HepG2 (cell line): ENCODE results near the gene FUOM. TPM values are rescaled to one million over a fixed set of nuclear protein-coding genes. Genes with fewer than 3 reads are reported as not detected.
A peak's percentile ranks its signal among the peaks of the same experiment; 100 is the strongest.

Experiments used
- CHCHD3 ChIP-seq: sonication (generic); formaldehyde crosslinking; IDR thresholded peaks from 2 replicates; pipeline ENCODE4 v1.8.0; 2022; ENCODE audit warnings: mild to moderate bottlenecking, missing genetic modification reagents, moderate library complexity
- KMT2B ChIP-seq: IDR thresholded peaks from 2 replicates; pipeline ENCODE4 v1.6.1; 2016; ENCODE audit warnings: missing genetic modification reagents, missing compliant biosample characterization
- NONO ChIP-seq, 2 experiments: fragments of 450-650 bp in 1 of 2; sonication (generic) in 1 of 2; formaldehyde crosslinking in 1 of 2; IDR thresholded peaks in 1 of 2; conservative IDR thresholded peaks in 1 of 2; 2 replicates each; pipeline versions ENCODE4 v1.6.1 to v1.8.0; 2017 to 2022; ENCODE audit warnings: mild to moderate bottlenecking in 1 of 2, missing genetic modification reagents in 1 of 2, moderate library complexity in 1 of 2
- PLRG1 ChIP-seq: fragments of 450-650 bp; conservative IDR thresholded peaks from 2 replicates; pipeline ENCODE4 v1.6.1; 2016
- ZNF260 ChIP-seq: sonication (generic); formaldehyde crosslinking; IDR thresholded peaks from 2 replicates; pipeline ENCODE4 v1.4.0; 2020; ENCODE audit warnings: missing genetic modification reagents, low read depth, mild to moderate bottlenecking, borderline replicate concordance
- ZNF264 ChIP-seq: sonication (generic); formaldehyde crosslinking; IDR thresholded peaks from 2 replicates; pipeline ENCODE4 v1.4.0; 2020; ENCODE audit warnings: missing genetic modification reagents
- ZNF788 ChIP-seq: sonication (generic); formaldehyde crosslinking; IDR thresholded peaks from 2 replicates; pipeline ENCODE4 v1.5.0; 2020; ENCODE audit warnings: mild to moderate bottlenecking, missing genetic modification reagents, borderline replicate concordance
- ZSCAN20 ChIP-seq: sonication (generic); formaldehyde crosslinking; IDR thresholded peaks from 2 replicates; pipeline ENCODE4 v1.4.0; 2020; ENCODE audit warnings: missing genetic modification reagents, mild to moderate bottlenecking, borderline replicate concordance
- polyA plus RNA-seq, 8 experiments: library from polyadenylated mRNA; depleted of rRNA in 3 of 8; stranded (reverse) in 7 of 8; unstranded in 1 of 8; fragments of >200 nt; fragmentation: Illumina TruSeq in 4 of 8; extraction: Trizol in 4 of 8; gene quantifications; 2 replicates each; pipeline versions ENCODE4 v1.2.1 to v1.2.3, GENCODE V29; 2011 to 2016; ENCODE audit warnings: low read depth in 4 of 8, missing spikeins in 1 of 8, mixed read lengths in 1 of 8; ENCODE audit not compliant: insufficient read depth in 1 of 8
- total RNA-seq, 5 experiments: library from RNA; depleted of rRNA; stranded (reverse); fragments of >200 nt; fragmentation: Illumina TruSeq; extraction: Trizol; gene quantifications; 2 replicates each; pipeline ENCODE4 v1.2.3, GENCODE V29; 2016; ENCODE audit warnings: low read depth in 1 of 5
- TF ChIP-seq, protein P1 (sequence below): IDR thresholded peaks from 2 replicates; pipeline ENCODE4 v1.6.1; 2016; ENCODE audit warnings: missing biosample characterization, missing genetic modification reagents, low read depth
- TF ChIP-seq, protein P2 (sequence below): sonication (generic); formaldehyde crosslinking; IDR thresholded peaks from 2 replicates; pipeline ENCODE4 v1.8.0; 2022; ENCODE audit warnings: missing genetic modification reagents, mild to moderate bottlenecking, borderline replicate concordance
- TF ChIP-seq, protein P3 (sequence below): sonication (generic); formaldehyde crosslinking; IDR thresholded peaks from 2 replicates; pipeline ENCODE4 v1.8.0; 2022; ENCODE audit warnings: mild to moderate bottlenecking, missing genetic modification reagents, borderline replicate concordance
- TF ChIP-seq, protein P4 (sequence below): sonication (generic); formaldehyde crosslinking; IDR thresholded peaks from 2 replicates; pipeline ENCODE4 v1.4.0; 2020; ENCODE audit warnings: mild to moderate bottlenecking, missing genetic modification reagents, borderline replicate concordance
- TF ChIP-seq, protein P5 (sequence below): sonication (generic); formaldehyde crosslinking; IDR thresholded peaks from 2 replicates; pipeline ENCODE4 v1.4.0; 2020; ENCODE audit warnings: missing genetic modification reagents
- TF ChIP-seq, protein P6 (sequence below): sonication (generic); formaldehyde crosslinking; IDR thresholded peaks from 2 replicates; pipeline ENCODE4 v1.9.0; 2021; ENCODE audit warnings: missing genetic modification reagents, borderline replicate concordance

The FUOM gene
- total and polyA plus RNA-seq, 2 of the 13 experiments (the other 11 are each of a cell fraction or from before 2014, with no cell fraction given) = 27.5 to 60.4 TPM

DNA sequence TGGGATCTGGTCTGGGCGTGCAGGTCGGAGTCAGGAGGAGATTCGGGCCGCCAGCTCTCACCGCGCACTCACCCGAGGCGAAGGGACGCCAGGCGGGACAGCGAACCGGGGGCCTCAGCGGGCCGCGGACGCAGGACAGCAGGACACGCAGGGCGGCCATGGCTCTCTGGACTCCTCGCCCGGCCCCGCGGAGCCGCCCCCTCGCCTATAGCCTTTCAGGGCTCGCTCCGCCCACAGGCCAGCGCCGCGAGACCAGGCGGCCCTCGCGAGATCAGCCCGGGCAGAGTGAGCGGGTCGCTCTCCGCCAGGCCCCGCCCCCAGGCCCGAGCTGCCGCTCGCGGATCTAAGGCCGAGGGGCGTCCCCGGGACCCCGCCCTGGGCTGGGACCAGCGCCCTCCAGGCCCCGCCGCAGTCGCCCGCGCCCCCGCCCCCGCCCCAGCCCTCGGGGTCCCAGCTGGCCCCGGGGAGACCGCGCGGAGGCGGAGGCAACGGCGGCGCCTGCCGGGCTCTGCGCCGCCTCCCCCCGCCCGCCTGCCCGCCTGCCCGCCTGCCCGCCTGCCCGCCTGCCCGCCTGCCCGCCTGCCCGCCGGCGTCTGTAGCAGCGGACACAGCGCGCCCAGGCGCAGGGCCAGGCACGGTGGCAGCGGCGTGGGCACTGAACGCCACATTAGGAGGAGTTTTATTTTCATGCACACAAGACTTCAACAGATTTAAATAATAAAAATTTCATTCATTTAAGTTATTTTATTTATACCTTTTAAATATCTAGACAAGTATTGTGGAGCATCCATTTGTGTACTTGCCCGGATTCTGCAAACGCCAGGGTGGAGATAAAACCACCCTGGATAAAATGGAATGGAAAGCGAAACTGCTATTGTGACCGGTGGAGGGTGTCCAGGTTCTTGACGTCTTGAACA is 15.6 kb upstream of the FUOM start, which contains the start of gene ECHS1 (continued):
- TF ChIP-seq CHCHD3 (no peak), PLRG1 (no peak), ZNF788 (CRISPR knock-in tag) (peak; percentile 62; the same call in 1 of the 2 replicates), ZNF264 (CRISPR knock-in tag) (no peak), NONO (IDR thresholded peaks at IDR 0.05) (no peak), NONO (CRISPR knock-in tag; conservative IDR thresholded peaks at IDR 0.05) (peak; percentile 43; the same call in 1 of the 2 replicates), ZSCAN20 (CRISPR knock-in tag) (0 out of 2 replicates have a peak, but pooled peaks have one; percentile 44), ZNF260 (no peak), KMT2B (CRISPR knock-in tag) (no peak)
- TF ChIP-seq, protein P1, sequence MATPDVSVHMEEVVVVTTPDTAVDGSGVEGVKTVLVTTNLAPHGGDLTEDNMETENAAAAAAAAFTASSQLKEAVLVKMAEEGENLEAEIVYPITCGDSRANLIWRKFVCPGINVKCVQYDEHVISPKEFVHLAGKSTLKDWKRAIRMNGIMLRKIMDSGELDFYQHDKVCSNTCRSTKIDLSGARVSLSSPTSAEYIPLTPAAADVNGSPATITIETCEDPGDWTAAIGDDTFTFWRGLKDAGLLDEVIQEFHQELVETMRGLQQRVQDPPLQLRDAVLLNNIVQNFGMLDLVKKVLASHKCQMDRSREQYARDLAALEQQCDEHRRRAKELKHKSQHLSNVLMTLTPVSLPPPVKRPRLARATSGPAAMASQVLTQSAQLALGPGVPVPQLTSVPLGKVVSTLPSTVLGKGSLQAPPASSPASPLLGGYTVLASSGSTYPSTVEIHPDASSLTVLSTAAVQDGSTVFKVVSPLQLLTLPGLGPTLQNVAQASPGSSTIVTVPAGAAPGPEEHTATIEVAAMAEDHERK (CRISPR knock-in tag) = no peak
- TF ChIP-seq, protein P2, sequence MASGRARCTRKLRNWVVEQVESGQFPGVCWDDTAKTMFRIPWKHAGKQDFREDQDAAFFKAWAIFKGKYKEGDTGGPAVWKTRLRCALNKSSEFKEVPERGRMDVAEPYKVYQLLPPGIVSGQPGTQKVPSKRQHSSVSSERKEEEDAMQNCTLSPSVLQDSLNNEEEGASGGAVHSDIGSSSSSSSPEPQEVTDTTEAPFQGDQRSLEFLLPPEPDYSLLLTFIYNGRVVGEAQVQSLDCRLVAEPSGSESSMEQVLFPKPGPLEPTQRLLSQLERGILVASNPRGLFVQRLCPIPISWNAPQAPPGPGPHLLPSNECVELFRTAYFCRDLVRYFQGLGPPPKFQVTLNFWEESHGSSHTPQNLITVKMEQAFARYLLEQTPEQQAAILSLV (CRISPR knock-in tag) = peak; percentile 79; the same call in 1 of the 2 replicates
- TF ChIP-seq, protein P3, sequence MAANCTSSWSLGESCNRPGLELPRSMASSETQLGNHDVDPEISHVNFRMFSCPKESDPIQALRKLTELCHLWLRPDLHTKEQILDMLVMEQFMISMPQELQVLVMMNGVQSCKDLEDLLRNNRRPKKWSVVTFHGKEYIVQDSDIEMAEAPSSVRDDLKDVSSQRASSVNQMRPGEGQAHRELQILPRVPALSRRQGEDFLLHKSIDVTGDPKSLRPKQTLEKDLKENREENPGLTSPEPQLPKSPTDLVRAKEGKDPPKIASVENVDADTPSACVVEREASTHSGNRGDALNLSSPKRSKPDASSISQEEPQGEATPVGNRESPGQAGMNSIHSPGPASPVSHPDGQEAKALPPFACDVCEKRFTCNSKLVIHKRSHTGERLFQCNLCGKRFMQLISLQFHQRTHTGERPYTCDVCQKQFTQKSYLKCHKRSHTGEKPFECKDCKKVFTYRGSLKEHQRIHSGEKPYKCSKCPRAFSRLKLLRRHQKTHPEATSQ = no peak
- TF ChIP-seq, protein P4, sequence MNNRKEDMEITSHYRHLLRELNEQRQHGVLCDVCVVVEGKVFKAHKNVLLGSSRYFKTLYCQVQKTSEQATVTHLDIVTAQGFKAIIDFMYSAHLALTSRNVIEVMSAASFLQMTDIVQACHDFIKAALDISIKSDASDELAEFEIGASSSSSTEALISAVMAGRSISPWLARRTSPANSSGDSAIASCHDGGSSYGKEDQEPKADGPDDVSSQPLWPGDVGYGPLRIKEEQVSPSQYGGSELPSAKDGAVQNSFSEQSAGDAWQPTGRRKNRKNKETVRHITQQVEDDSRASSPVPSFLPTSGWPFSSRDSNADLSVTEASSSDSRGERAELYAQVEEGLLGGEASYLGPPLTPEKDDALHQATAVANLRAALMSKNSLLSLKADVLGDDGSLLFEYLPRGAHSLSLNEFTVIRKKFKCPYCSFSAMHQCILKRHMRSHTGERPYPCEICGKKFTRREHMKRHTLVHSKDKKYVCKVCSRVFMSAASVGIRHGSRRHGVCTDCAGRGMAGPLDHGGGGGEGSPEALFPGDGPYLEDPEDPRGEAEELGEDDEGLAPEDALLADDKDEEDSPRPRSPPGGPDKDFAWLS = no peak
- TF ChIP-seq, protein P5, sequence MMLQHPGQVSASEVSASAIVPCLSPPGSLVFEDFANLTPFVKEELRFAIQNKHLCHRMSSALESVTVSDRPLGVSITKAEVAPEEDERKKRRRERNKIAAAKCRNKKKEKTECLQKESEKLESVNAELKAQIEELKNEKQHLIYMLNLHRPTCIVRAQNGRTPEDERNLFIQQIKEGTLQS = 0 out of 2 replicates have a peak, but pooled peaks have one; percentile 13
- TF ChIP-seq, protein P6, sequence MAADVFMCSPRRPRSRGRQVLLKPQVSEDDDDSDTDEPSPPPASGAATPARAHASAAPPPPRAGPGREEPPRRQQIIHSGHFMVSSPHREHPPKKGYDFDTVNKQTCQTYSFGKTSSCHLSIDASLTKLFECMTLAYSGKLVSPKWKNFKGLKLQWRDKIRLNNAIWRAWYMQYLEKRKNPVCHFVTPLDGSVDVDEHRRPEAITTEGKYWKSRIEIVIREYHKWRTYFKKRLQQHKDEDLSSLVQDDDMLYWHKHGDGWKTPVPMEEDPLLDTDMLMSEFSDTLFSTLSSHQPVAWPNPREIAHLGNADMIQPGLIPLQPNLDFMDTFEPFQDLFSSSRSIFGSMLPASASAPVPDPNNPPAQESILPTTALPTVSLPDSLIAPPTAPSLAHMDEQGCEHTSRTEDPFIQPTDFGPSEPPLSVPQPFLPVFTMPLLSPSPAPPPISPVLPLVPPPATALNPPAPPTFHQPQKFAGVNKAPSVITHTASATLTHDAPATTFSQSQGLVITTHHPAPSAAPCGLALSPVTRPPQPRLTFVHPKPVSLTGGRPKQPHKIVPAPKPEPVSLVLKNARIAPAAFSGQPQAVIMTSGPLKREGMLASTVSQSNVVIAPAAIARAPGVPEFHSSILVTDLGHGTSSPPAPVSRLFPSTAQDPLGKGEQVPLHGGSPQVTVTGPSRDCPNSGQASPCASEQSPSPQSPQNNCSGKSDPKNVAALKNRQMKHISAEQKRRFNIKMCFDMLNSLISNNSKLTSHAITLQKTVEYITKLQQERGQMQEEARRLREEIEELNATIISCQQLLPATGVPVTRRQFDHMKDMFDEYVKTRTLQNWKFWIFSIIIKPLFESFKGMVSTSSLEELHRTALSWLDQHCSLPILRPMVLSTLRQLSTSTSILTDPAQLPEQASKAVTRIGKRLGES = no peak
